ENCODE results near the gene SLC1A6. TPM values are rescaled to one million over a fixed set of nuclear protein-coding genes. Genes with fewer than 3 reads are reported as not detected.

SLC1A6 gene
- total RNA-seq, result not detected
- total RNA-seq (2013), result not detected

GRCh38 chr19:14979476-14980255 is at the start of gene SLC1A6:
Gene SLC1A6 (minus strand): TSS chr19:14979864. CDS start chr19:14972910, 6,954 bp downstream.
- Histone ChIP-seq H3K27ac (ENCODE audit: low read length) (no peak within 1 kb of the TSS), H3K36me3 (ENCODE audit: control insufficient read depth, insufficient read depth, low read length) (no peaks in the 10 kb centered on the region), H3K9me3 (ENCODE audit: control insufficient read depth, insufficient read depth, low read length) (no peaks in the 10 kb centered on the region), H3K4me3 (ENCODE audit: low read length) (no peak within 1 kb of the TSS), H3K4me1 (ENCODE audit: control insufficient read depth, insufficient read depth, low read length) (no peaks in the 10 kb centered on the region), H3K27me3 (ENCODE audit: control insufficient read depth, insufficient read depth, low read length) (peaks cover 6% of the 10 kb centered on the region)
- DNase-seq (no peak), ATAC-seq (peak in 1 of 3 donors; percentile 29)
- no peak within 1 kb of the TSS for H3K4me3 Mint-ChIP-seq
- H3K9me3 Mint-ChIP-seq, result no peaks in the 10 kb centered on the region
- no peak within 1 kb of the TSS for H3K27ac Mint-ChIP-seq
- intact Hi-C loops (cut with micrococcal nuclease), result no loop called here
- H3K4me1 Mint-ChIP-seq, result no peaks in the 10 kb centered on the region
- peaks cover 19 to 43% of the 10 kb centered on the region in 2 donors for H3K27me3 Mint-ChIP-seq (ENCODE audit: low read depth in 2 of 2)
- 2% methylated on average over 84 of the region's 84 CpGs for WGBS (ENCODE audit: insufficient coverage)
- no peaks in the 10 kb centered on the region for H3K36me3 Mint-ChIP-seq
- TF ChIP-seq CTCF (IDR thresholded peaks at IDR 0.05), result no peak

- Mint-ChIP-seq H3K27me3 (ENCODE audit: low read depth in 2 of 2) (peaks cover 3 to 7% of the 10 kb centered on the region in 2 donors), H3K27ac (no peak overlapping the region), H3K4me1 (no peaks in the 10 kb centered on the region), H3K4me3 (no peak overlapping the region), H3K9me3 (no peaks in the 10 kb centered on the region), H3K36me3 (no peaks in the 10 kb centered on the region)
- intact Hi-C loops (cut with micrococcal nuclease), result no loop called here
- DNase-seq (no peak), ATAC-seq (no peak)
- Histone ChIP-seq H3K4me1 (ENCODE audit: control insufficient read depth, insufficient read depth, low read length) (no peaks in the 10 kb centered on the region), H3K9me3 (ENCODE audit: control insufficient read depth, insufficient read depth, low read length) (no peaks in the 10 kb centered on the region), H3K4me3 (ENCODE audit: low read length) (no peak overlapping the region), H3K27me3 (ENCODE audit: control insufficient read depth, insufficient read depth, low read length) (no peaks in the 10 kb centered on the region), H3K27ac (ENCODE audit: low read length) (no peak overlapping the region), H3K36me3 (ENCODE audit: control insufficient read depth, insufficient read depth, low read length) (no peaks in the 10 kb centered on the region)
- WGBS (ENCODE audit: insufficient coverage), result 85% methylated on average over 4 of the region's 5 CpGs
- no peak for TF ChIP-seq CTCF (IDR thresholded peaks at IDR 0.05)
Observed at GRCh38 chr19:15028490-15028889, 48.8 kb upstream of the SLC1A6 start.

GRCh38 chr19:15025217-15025616 is 45.6 kb upstream of the SLC1A6 start:
- H3K4me1 Mint-ChIP-seq, result no peaks in the 10 kb centered on the region
- H3K27me3 ChIP-seq (ENCODE audit: control insufficient read depth, insufficient read depth, low read length), result no peaks in the 10 kb centered on the region
- H3K27me3 Mint-ChIP-seq (ENCODE audit: low read depth in 2 of 2), result peaks cover 3 to 7% of the 10 kb centered on the region in 2 donors
- H3K36me3 ChIP-seq (ENCODE audit: control insufficient read depth, insufficient read depth, low read length), result no peaks in the 10 kb centered on the region
- H3K4me1 ChIP-seq (ENCODE audit: control insufficient read depth, insufficient read depth, low read length), result no peaks in the 10 kb centered on the region
- no peak overlapping the region for H3K4me3 Mint-ChIP-seq
- no peaks in the 10 kb centered on the region for H3K9me3 ChIP-seq (ENCODE audit: control insufficient read depth, insufficient read depth, low read length)
- 12% methylated on average over 2 of the region's 2 CpGs for WGBS (ENCODE audit: insufficient coverage)
- no peaks in the 10 kb centered on the region for H3K36me3 Mint-ChIP-seq
- no peak overlapping the region for H3K27ac ChIP-seq (ENCODE audit: low read length)
- intact Hi-C loops (cut with micrococcal nuclease), result no loop called here
- no peak overlapping the region for H3K27ac Mint-ChIP-seq
- ATAC-seq (peak in 1 of 3 donors; percentile 42), DNase-seq (no peak)
- no peak for TF ChIP-seq CTCF (IDR thresholded peaks at IDR 0.05)
- no peak overlapping the region for H3K4me3 ChIP-seq (ENCODE audit: low read length)
- no peaks in the 10 kb centered on the region for H3K9me3 Mint-ChIP-seq

- DNase-seq (no peak), ATAC-seq (no peak)
- H3K9me3 ChIP-seq (ENCODE audit: control insufficient read depth, insufficient read depth, low read length), result no peaks in the 10 kb centered on the region
- Mint-ChIP-seq H3K27me3 (ENCODE audit: low read depth in 2 of 2) (peaks cover 5 to 7% of the 10 kb centered on the region in 2 donors), H3K9me3 (no peaks in the 10 kb centered on the region), H3K27ac (no peak overlapping the region), H3K4me3 (no peak overlapping the region), H3K36me3 (no peaks in the 10 kb centered on the region), H3K4me1 (no peaks in the 10 kb centered on the region)
- H3K4me1 ChIP-seq (ENCODE audit: control insufficient read depth, insufficient read depth, low read length), result no peaks in the 10 kb centered on the region
- no peak overlapping the region for H3K27ac ChIP-seq (ENCODE audit: low read length)
- WGBS (ENCODE audit: insufficient coverage), result 42% methylated on average over 31 of the region's 31 CpGs
- no peak for TF ChIP-seq CTCF (IDR thresholded peaks at IDR 0.05)
- H3K36me3 ChIP-seq (ENCODE audit: control insufficient read depth, insufficient read depth, low read length), result no peaks in the 10 kb centered on the region
- no peak overlapping the region for H3K4me3 ChIP-seq (ENCODE audit: low read length)
- no peaks in the 10 kb centered on the region for H3K27me3 ChIP-seq (ENCODE audit: control insufficient read depth, insufficient read depth, low read length)
- intact Hi-C loops (cut with micrococcal nuclease), result no loop called here
Observed at GRCh38 chr19:15022752-15023151, 43.1 kb upstream of the SLC1A6 start.

Data from natural killer cell (primary cell).